K562 (cell line): ENCODE results near the gene TBC1D1. TPM values are rescaled to one million over a fixed set of nuclear protein-coding genes. Genes with fewer than 3 reads are reported as not detected.

ENCODE experiments used
- ATAC-seq: fragments of 200-7000 bp; cut with Tn5 transposase; 3 replicates; pipeline ENCODE4 v1.9.1; 2020; ENCODE audit warnings: moderate library complexity
- BruUV-seq: library from RNA; stranded (reverse); fragments of 400-500 nt; replicated peaks from 2 replicates; lab custom pipeline; 2021; lab: Mats Ljungman, UMichigan
- CTCF ChIA-PET: fragments of 300-600 bp; formaldehyde crosslinking; extraction: SDS; loops from one replicate; lab custom pipeline; 2021; ENCODE audit warnings: low intra/inter-chr PET ratio; lab: Yijun Ruan, JAX
- POLR2A ChIA-PET: fragments of 300-600, 350-650 bp; sonication (Branson Sonifier 250); formaldehyde crosslinking; extraction: SDS; loops from one replicate; lab custom pipeline; 2021; ENCODE audit warnings: antibody characterized with exemption, inconsistent platforms; lab: Yijun Ruan, JAX
- DNase-seq, 4 experiments: peaks; one replicate each; pipeline versions ENCODE4 v3.0.0 to v3.0.0-alpha.2; 2011 to 2018; ENCODE audit warnings: low spot score in 3 of 4, mixed read lengths in 3 of 4; ENCODE audit errors: extremely low read depth in 1 of 4
- FAIRE-seq: peaks from 2 replicates; lab custom pipeline; 2011; peaks lifted over from hg19 to GRCh38; lab: Jason Lieb, UNC
- H2AFZ ChIP-seq: 2 replicates; pipeline ENCODE4 v1.6.0; 2011; ENCODE audit warnings: low read depth, low read length, control low read depth, inconsistent platforms
- H3K27ac ChIP-seq: fragments of 200-600 bp; 3 replicates; pipeline ENCODE4 v1.8.0; 2011; ENCODE audit warnings: low read depth, mild to moderate bottlenecking, control low read depth, inconsistent platforms, low read length, moderate library complexity, mixed read lengths; ENCODE audit errors: extremely low read depth
- H3K27me3 ChIP-seq, 2 experiments: fragments of 300-600 bp in 1 of 2; 2 replicates in 1 of 2; 3 replicates in 1 of 2; pipeline versions ENCODE4 v1.6.0 to v1.8.0; 2011; ENCODE audit warnings: inconsistent platforms in 2 of 2, low read length in 2 of 2, mild to moderate bottlenecking in 1 of 2, mixed read lengths in 1 of 2, moderate library complexity in 1 of 2; ENCODE audit not compliant: control insufficient read depth in 2 of 2, insufficient read depth in 2 of 2
- H3K36me3 ChIP-seq: fragments of 300-600 bp; 3 replicates; pipeline ENCODE4 v1.8.0; 2011; ENCODE audit warnings: mild to moderate bottlenecking, low read length, inconsistent platforms; ENCODE audit not compliant: control insufficient read depth, insufficient read depth
- H3K4me1 ChIP-seq, 2 experiments: fragments of 200-600 bp in 1 of 2; replicated peaks in 1 of 2; 2 replicates in 1 of 2; 3 replicates in 1 of 2; pipeline versions ENCODE4 v1.5.1 to v1.8.0; 2011; ENCODE audit warnings: inconsistent platforms in 2 of 2, low read length in 2 of 2, mild to moderate bottlenecking in 1 of 2, mixed read lengths in 1 of 2, moderate library complexity in 1 of 2; ENCODE audit not compliant: control insufficient read depth in 2 of 2, insufficient read depth in 2 of 2
- H3K4me2 ChIP-seq: 2 replicates; pipeline ENCODE4 v1.6.1; 2011; ENCODE audit warnings: low read length, control low read depth, inconsistent platforms, mixed read lengths; ENCODE audit not compliant: insufficient read depth
- H3K4me3 ChIP-seq: fragments of 200-600 bp; sonication (generic), shearing (Covaris generic); 2 replicates; pipeline ENCODE4 v1.5.1; 2016; ENCODE audit warnings: control low read depth, inconsistent platforms
- H3K79me2 ChIP-seq: fragments of 200-600 bp; 3 replicates; pipeline ENCODE4 v1.8.0; 2011; ENCODE audit warnings: low read length, inconsistent platforms; ENCODE audit not compliant: control insufficient read depth, insufficient read depth
- H3K9ac ChIP-seq, 2 experiments: 2 replicates each; pipeline versions ENCODE4 v1.6.0 to v1.6.1; 2011; ENCODE audit warnings: low read depth in 2 of 2, low read length in 2 of 2, control low read depth in 1 of 2, inconsistent platforms in 1 of 2, mild to moderate bottlenecking in 1 of 2, mixed read lengths in 1 of 2; ENCODE audit not compliant: insufficient read depth in 1 of 2
- H3K9me1 ChIP-seq: one replicate; pipeline ENCODE4 v1.6.0; 2011; ENCODE audit warnings: inconsistent platforms, mild to moderate bottlenecking, low read length, moderate library complexity; ENCODE audit not compliant: control insufficient read depth, insufficient read depth
- H3K9me3 ChIP-seq: replicated peaks from 2 replicates; pipeline ENCODE4 v1.5.1; 2011; ENCODE audit warnings: low read depth, low read length, inconsistent platforms; ENCODE audit not compliant: control insufficient read depth, insufficient read depth
- H4K20me1 ChIP-seq: replicated peaks from 2 replicates; pipeline ENCODE4 v1.6.1; 2011; ENCODE audit warnings: low read length, inconsistent platforms, mixed read lengths; ENCODE audit not compliant: control insufficient read depth, insufficient read depth
- BCL6 ChIP-seq: fragments of 250-450 bp; sonication (Bioruptor Pico); IDR thresholded peaks from 2 replicates; pipeline ENCODE4 v1.4.0; 2020
- CXXC5 ChIP-seq: fragments of 250-450 bp; sonication (Bioruptor Pico); IDR thresholded peaks from 2 replicates; pipeline ENCODE4 v1.8.0; 2022; ENCODE audit warnings: inconsistent platforms, mild to moderate bottlenecking, moderate library complexity
- HDAC3 ChIP-seq: fragments of 450-650 bp; IDR thresholded peaks from 2 replicates; pipeline ENCODE4 v1.6.1; 2018; ENCODE audit warnings: borderline replicate concordance, mild to moderate bottlenecking, moderate library complexity; ENCODE audit not compliant: partially characterized antibody
- NCOA6 ChIP-seq: fragments of 450-650 bp; IDR thresholded peaks from 2 replicates; pipeline ENCODE4 v1.6.1; 2017; ENCODE audit warnings: mild to moderate bottlenecking
- POLR2A ChIP-seq: fragments of 450-650 bp; conservative IDR thresholded peaks from 2 replicates; pipeline ENCODE4 v1.6.1; 2016
- POLR2G ChIP-seq: fragments of 200-400 bp; formaldehyde crosslinking; IDR thresholded peaks from 2 replicates; pipeline ENCODE4 v1.6.1; 2017; ENCODE audit warnings: low read depth, mild to moderate bottlenecking, antibody characterized with exemption, low read length, moderate library complexity
- SOX6 ChIP-seq: fragments of 450-650 bp; IDR thresholded peaks from 2 replicates; pipeline ENCODE4 v1.6.1; 2014; ENCODE audit warnings: mild to moderate bottlenecking
- ZNF239 ChIP-seq: fragments of 250-450 bp; sonication (Bioruptor Pico); IDR thresholded peaks from 2 replicates; pipeline ENCODE4 v1.4.0; 2020; ENCODE audit warnings: mild to moderate bottlenecking
- ZNF318 ChIP-seq, 2 experiments: fragments of 450-650 bp; IDR thresholded peaks; 2 replicates each; pipeline ENCODE4 v1.6.1; 2016; ENCODE audit warnings: mild to moderate bottlenecking in 2 of 2, borderline replicate concordance in 1 of 2, low read depth in 1 of 2, moderate library complexity in 1 of 2
- ZNF347 ChIP-seq: fragments of 450-650 bp; formaldehyde crosslinking; IDR thresholded peaks from 2 replicates; pipeline ENCODE4 v1.4.0; 2020; ENCODE audit warnings: low read depth, mild to moderate bottlenecking, moderate library complexity
- ZNF561 ChIP-seq: fragments of 450-650 bp; formaldehyde crosslinking; conservative IDR thresholded peaks from 2 replicates; pipeline ENCODE4 v1.4.0; 2020; ENCODE audit warnings: mild to moderate bottlenecking, moderate library complexity
- ZNF778 ChIP-seq: fragments of 450-650 bp; formaldehyde crosslinking; IDR thresholded peaks from 2 replicates; pipeline ENCODE4 v1.4.0; 2020; ENCODE audit warnings: mild to moderate bottlenecking, moderate library complexity
- WGBS: fragments of 100-300 bp; shearing (Covaris generic); methylation state at CpG from one replicate; pipeline ENCODE4 v1.1.6; 2016; ENCODE audit warnings: low coverage, mixed read lengths; ENCODE audit not compliant: insufficient coverage; ENCODE audit errors: missing lambda C conversion rate; 5-methylcytosine and 5-hydroxymethylcytosine counted together
- in situ Hi-C: fragments of 300-500 bp; cut with MboI; formaldehyde crosslinking; loops from 4 replicates; pipeline ENCODE4 v1.15.0; 2018; ENCODE audit warnings: inconsistent platforms, mixed read lengths
- intact Hi-C: fragments of 100-400 bp; cut with micrococcal nuclease; formaldehyde crosslinking; loops from 2 replicates; pipeline ENCODE4 v1.14.2; 2022
- polyA plus RNA-seq, 8 experiments: library from polyadenylated mRNA; depleted of rRNA in 4 of 8; stranded (reverse) in 5 of 8; unstranded in 3 of 8; fragments of >200 nt; fragmentation: Nextera tagmentation in 2 of 8; fragmentation: Illumina TruSeq in 1 of 8; extraction: Ambion mirVana in 2 of 8; extraction: Trizol in 1 of 8; gene quantifications; 2 replicates each; pipeline versions ENCODE4 v1.2.1 to v1.2.3, GENCODE V29; 2011 to 2014; ENCODE audit warnings: inconsistent platforms in 1 of 8, missing spikeins in 1 of 8
- total RNA-seq, 7 experiments: library from RNA; depleted of rRNA in 6 of 7; stranded (reverse); fragments of >200 nt in 6 of 7; fragmentation: Illumina TruSeq in 2 of 7; extraction: Trizol in 2 of 7; gene quantifications; 2 replicates each; pipeline versions ENCODE4 v1.2.1 to v1.2.3, GENCODE V29; 2011 to 2021; ENCODE audit warnings: low replicate concordance in 1 of 7
- TF ChIP-seq, protein P1 (sequence below): sonication (generic); formaldehyde crosslinking; IDR thresholded peaks from 2 replicates; pipeline ENCODE4 v1.8.0; 2022; ENCODE audit warnings: mild to moderate bottlenecking, low read depth, missing genetic modification reagents

The TBC1D1 gene
- total and polyA plus RNA-seq, 9 of the 15 experiments (the other 6 are each of a cell fraction or from before 2014, with no cell fraction given), result 0.59 to 14.2 (median 8.8) TPM

- H3K9ac ChIP-seq, result no peak overlapping the region
- no peak overlapping the region for H2AFZ ChIP-seq
- no peaks in the 10 kb centered on the region for H3K9me1 ChIP-seq
- intact Hi-C loops (no loop called here), in situ Hi-C loops (no loop called here)
- H3K4me3 ChIP-seq, result no peak overlapping the region
- no peaks in the 10 kb centered on the region for H3K36me3 ChIP-seq
- ATAC-seq, result no peak
- no peaks in the 10 kb centered on the region for H3K79me2 ChIP-seq
- no peak for TF ChIP-seq ZNF318 (IDR thresholded peaks at IDR 0.05; ENCODE audit: borderline replicate concordance in 1 of 2, low read depth in 1 of 2)
- no peak for TF ChIP-seq ZNF347 (CRISPR knock-in tag)
- TF ChIP-seq HDAC3, result no peak
- no peak for TF ChIP-seq POLR2A
- TF ChIP-seq BCL6 (CRISPR knock-in tag), result no peak
- no peak for TF ChIP-seq ZNF239 (CRISPR knock-in tag)
- no peak for TF ChIP-seq ZNF561 (CRISPR knock-in tag)
- TF ChIP-seq NCOA6, result no peak
- TF ChIP-seq, protein P1, sequence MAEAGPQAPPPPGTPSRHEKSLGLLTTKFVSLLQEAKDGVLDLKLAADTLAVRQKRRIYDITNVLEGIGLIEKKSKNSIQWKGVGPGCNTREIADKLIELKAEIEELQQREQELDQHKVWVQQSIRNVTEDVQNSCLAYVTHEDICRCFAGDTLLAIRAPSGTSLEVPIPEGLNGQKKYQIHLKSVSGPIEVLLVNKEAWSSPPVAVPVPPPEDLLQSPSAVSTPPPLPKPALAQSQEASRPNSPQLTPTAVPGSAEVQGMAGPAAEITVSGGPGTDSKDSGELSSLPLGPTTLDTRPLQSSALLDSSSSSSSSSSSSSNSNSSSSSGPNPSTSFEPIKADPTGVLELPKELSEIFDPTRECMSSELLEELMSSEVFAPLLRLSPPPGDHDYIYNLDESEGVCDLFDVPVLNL (CRISPR knock-in tag), result no peak
- no peak for TF ChIP-seq POLR2G
- no peak for TF ChIP-seq ZNF778
- TF ChIP-seq CXXC5 (CRISPR knock-in tag), result no peak
- no peak for TF ChIP-seq SOX6
- H4K20me1 ChIP-seq, result 0 out of 2 replicates have a peak, but pooled peaks cover 3% of the 10 kb centered on the region
- 33% methylated on average over 8 of the region's 8 CpGs for WGBS
- POLR2A ChIA-PET, result interaction anchor here (0.6 to 1.4 kb wide), 4 partner anchors 7 to 119 kb away, joined by 3 to 4 read pairs (median 3); no protein-coding TSS in a partner anchor
- no peak overlapping the region for H3K4me2 ChIP-seq
- CTCF ChIA-PET, result no interaction called here
- peaks cover 2 to 4% of the 10 kb centered on the region in 2 experiments; a peak in 2 of 5 replicates for H3K27me3 ChIP-seq
- no peak for FAIRE-seq
- no peaks in the 10 kb centered on the region; a peak in 1 of 5 replicates for H3K4me1 ChIP-seq
- DNase-seq, result no peak
- H3K9me3 ChIP-seq, result no peaks in the 10 kb centered on the region
- no TSS peak for BruUV-seq
- H3K27ac ChIP-seq, result no peak overlapping the region
These were observed 204.8 kb downstream of the TBC1D1 start for GRCh38 chr4:38095691-38096090.
